ENCODE results near the gene TRAF2. TPM values are rescaled to one million over a fixed set of nuclear protein-coding genes. Genes with fewer than 3 reads are reported as not detected.
A peak's percentile ranks its signal among the peaks of the same experiment; 100 is the strongest.
"Not testable (repeated sequence)": the region's sequence is repeated elsewhere in the genome, so short reads cannot be mapped to it uniquely, and the experiment has no call there.

The TRAF2 gene
- total RNA-seq, 5 donors from 2014 or later (not counting 1 experiment from before 2014, with no cell fraction given), result 20.9 to 38.7 (median 33.7) TPM

- Mint-ChIP-seq H3K4me1 (peaks cover 0 to 17% (median 11%) of the 10 kb centered on the region in 3 donors), H3K27me3 (peaks cover 0 to 9% of the 10 kb centered on the region in 2 donors), H3K4me3 (peak overlapping the region in 1 of 3 donors; percentile 4), H3K36me3 (no peaks in the 10 kb centered on the region), H3K9me3 (no peaks in the 10 kb centered on the region), H3K27ac (no peak overlapping the region)
- Histone ChIP-seq H3K27ac (ENCODE audit: low read length) (no peak overlapping the region), H3K36me3 (ENCODE audit: control insufficient read depth in 2 of 2, extremely low read depth in 1 of 2, insufficient read depth in 1 of 2, low read length in 1 of 2) (peaks cover 13 to 15% of the 10 kb centered on the region in 2 donors), H3K4me3 (ENCODE audit: control insufficient read depth in 1 of 2, extremely low read depth in 1 of 2, low read length in 1 of 2) (no peak overlapping the region), H3K27me3 (replicated peaks in 1 of 2; ENCODE audit: control insufficient read depth in 2 of 2, extremely low read depth in 1 of 2, insufficient read depth in 2 of 2, low read length in 1 of 2) (peaks cover 0 to 24% of the 10 kb centered on the region in 2 experiments), H3K9me3 (no peaks in the 10 kb centered on the region), H3K4me1 (ENCODE audit: control insufficient read depth in 1 of 2, extremely low read depth in 1 of 2, insufficient read depth in 2 of 2, low read length in 2 of 2) (peaks cover 5 to 37% of the 10 kb centered on the region in 2 experiments)
- ATAC-seq (replicated peaks in 1 of 4), result no peak
- CTCF ChIA-PET, result interaction anchor here (0.5 to 0.6 kb wide), 2 partner anchors 18 to 32 kb away, joined by 3 to 6 read pairs; no protein-coding TSS in a partner anchor
- POLR2A ChIA-PET, result no interaction called here
- 90% methylated on average over 29 of the region's 32 CpGs for WGBS (ENCODE audit: insufficient coverage)
- no peak for DNase-seq
These were observed 46.0 kb upstream of the TRAF2 start for GRCh38 chr9:136840140-136840876.

GRCh38 chr9:136840877-136841645 lies 45.3 kb upstream of the TRAF2 start:
- H3K27me3 ChIP-seq (replicated peaks in 1 of 2; ENCODE audit: control insufficient read depth in 2 of 2, extremely low read depth in 1 of 2, insufficient read depth in 2 of 2, low read length in 1 of 2), result peaks cover 0 to 25% of the 10 kb centered on the region in 2 experiments
- ChIA-PET POLR2A (no interaction called here), CTCF (no interaction called here)
- H3K36me3 ChIP-seq (ENCODE audit: control insufficient read depth in 2 of 2, extremely low read depth in 1 of 2, insufficient read depth in 1 of 2, low read length in 1 of 2), result peaks cover 13 to 15% of the 10 kb centered on the region in 2 donors
- H3K4me3 ChIP-seq (ENCODE audit: control insufficient read depth in 1 of 2, extremely low read depth in 1 of 2, low read length in 1 of 2), result no peak overlapping the region
- Mint-ChIP-seq H3K27ac (no peak overlapping the region), H3K4me1 (peaks cover 0 to 17% (median 11%) of the 10 kb centered on the region in 3 donors), H3K36me3 (no peaks in the 10 kb centered on the region), H3K4me3 (peak overlapping the region in 1 of 3 donors; percentile 83), H3K9me3 (no peaks in the 10 kb centered on the region), H3K27me3 (peaks cover 0 to 9% of the 10 kb centered on the region in 2 donors)
- no peak overlapping the region for H3K27ac ChIP-seq (ENCODE audit: low read length)
- ATAC-seq (replicated peaks in 1 of 4) (no peak), DNase-seq (no peak)
- peaks cover 5 to 38% of the 10 kb centered on the region in 2 experiments for H3K4me1 ChIP-seq (ENCODE audit: control insufficient read depth in 1 of 2, extremely low read depth in 1 of 2, insufficient read depth in 2 of 2, low read length in 2 of 2)
- WGBS (ENCODE audit: insufficient coverage), result 73% methylated on average over 8 of the region's 28 CpGs
- H3K9me3 ChIP-seq, result no peaks in the 10 kb centered on the region

GRCh38 chr9:136841646-136842379 lies 44.5 kb upstream of the TRAF2 start:
- 86% methylated on average over 10 of the region's 16 CpGs for WGBS (ENCODE audit: insufficient coverage)
- DNase-seq; H3K9me3 ChIP-seq; POLR2A ChIA-PET; H3K9me3 Mint-ChIP-seq; ATAC-seq (replicated peaks in 1 of 4); H3K36me3 Mint-ChIP-seq; H3K27ac ChIP-seq (ENCODE audit: low read length): not testable (repeated sequence)
- CTCF ChIA-PET, result interaction anchor here in 1 of 2 donors (0.7 to 2.1 kb wide), 8 partner anchors 43 to 398 kb away, joined by 3 to 8 read pairs (median 3); partner anchors contain the start of gene CLIC3
- H3K4me3 ChIP-seq (ENCODE audit: control insufficient read depth in 1 of 2, extremely low read depth in 1 of 2, low read length in 1 of 2), result peak overlapping the region in 1 of 2 donors; percentile 81
- H3K4me1 ChIP-seq (ENCODE audit: control insufficient read depth in 1 of 2, extremely low read depth in 1 of 2, insufficient read depth in 2 of 2, low read length in 2 of 2), result peaks cover 5 to 44% of the 10 kb centered on the region in 2 experiments
- H3K27me3 Mint-ChIP-seq, result peaks cover 0 to 14% of the 10 kb centered on the region in 2 donors
- H3K4me3 Mint-ChIP-seq, result peak overlapping the region; percentile 74 to 83 (median 81)
- H3K4me1 Mint-ChIP-seq, result peaks cover 0 to 21% (median 14%) of the 10 kb centered on the region in 3 donors
- H3K27ac Mint-ChIP-seq, result peak overlapping the region in 1 of 2 donors; percentile 15
- H3K27me3 ChIP-seq (replicated peaks in 1 of 2; ENCODE audit: control insufficient read depth in 2 of 2, extremely low read depth in 1 of 2, insufficient read depth in 2 of 2, low read length in 1 of 2), result peaks cover 0 to 30% of the 10 kb centered on the region in 2 experiments
- peaks cover 13 to 15% of the 10 kb centered on the region in 2 donors for H3K36me3 ChIP-seq (ENCODE audit: control insufficient read depth in 2 of 2, extremely low read depth in 1 of 2, insufficient read depth in 1 of 2, low read length in 1 of 2)

- Histone ChIP-seq H3K36me3 (ENCODE audit: control insufficient read depth in 2 of 2, extremely low read depth in 1 of 2, insufficient read depth in 1 of 2, low read length in 1 of 2) (peaks cover 13 to 15% of the 10 kb centered on the region in 2 donors), H3K4me3 (ENCODE audit: control insufficient read depth in 1 of 2, extremely low read depth in 1 of 2, low read length in 1 of 2) (peak within 1 kb of the TSS; percentile 71 to 81), H3K27me3 (replicated peaks in 1 of 2; ENCODE audit: control insufficient read depth in 2 of 2, extremely low read depth in 1 of 2, insufficient read depth in 2 of 2, low read length in 1 of 2) (peaks cover 0 to 35% of the 10 kb centered on the region in 2 experiments), H3K27ac (ENCODE audit: low read length) (peak within 1 kb of the TSS; percentile 38), H3K4me1 (ENCODE audit: control insufficient read depth in 1 of 2, extremely low read depth in 1 of 2, insufficient read depth in 2 of 2, low read length in 2 of 2) (peaks cover 5 to 50% of the 10 kb centered on the region in 2 experiments)
- Mint-ChIP-seq H3K4me3 (peak within 1 kb of the TSS; percentile 74 to 83 (median 81)), H3K4me1 (peaks cover under 1 to 21% (median 16%) of the 10 kb centered on the region in 3 donors), H3K27me3 (peaks cover under 1 to 16% of the 10 kb centered on the region in 2 donors), H3K27ac (peak within 1 kb of the TSS in 1 of 2 donors; percentile 15)
- H3K9me3 ChIP-seq, H3K36me3 Mint-ChIP-seq, POLR2A ChIA-PET, H3K9me3 Mint-ChIP-seq: not testable (repeated sequence)
- under 1% methylated on average over 13 of the region's 27 CpGs for WGBS (ENCODE audit: insufficient coverage)
- CTCF ChIA-PET, result interaction anchor here (0.7 to 2.1 kb wide), 10 partner anchors 35 to 398 kb away, joined by 3 to 8 read pairs (median 4); partner anchors contain the start of genes CLIC3 (in 1 of the 2) and RABL6 (in 1 of the 2)
- DNase-seq, result peak; percentile 58 to 87 (median 76)
- peak; percentile 83 to 88 (median 86) for ATAC-seq (replicated peaks in 1 of 4)
These were observed 43.9 kb upstream of the TRAF2 start, which contains the start of gene AJM1 for GRCh38 chr9:136842380-136842948. TSS of gene AJM1 (plus strand) at chr9:136842478. CDS start at chr9:136844415, 1,937 bp downstream.

- Mint-ChIP-seq H3K4me3 (peak overlapping the region; percentile 57 to 64 (median 58)), H3K4me1 (peaks cover 7 to 28% (median 22%) of the 10 kb centered on the region in 3 donors), H3K27me3 (peaks cover 6 to 22% of the 10 kb centered on the region in 2 donors)
- CTCF ChIA-PET, result interaction anchor here (0.7 to 2.1 kb wide), 5 partner anchors 36 to 192 kb away, joined by 3 to 8 read pairs (median 5); partner anchors contain the start of gene RABL6 (in 1 of the 2)
- H3K27me3 ChIP-seq (replicated peaks in 1 of 2; ENCODE audit: control insufficient read depth in 2 of 2, extremely low read depth in 1 of 2, insufficient read depth in 2 of 2, low read length in 1 of 2), result peaks cover 0 to 43% of the 10 kb centered on the region in 2 experiments
- ATAC-seq (replicated peaks in 1 of 4); H3K9me3 Mint-ChIP-seq; H3K27ac ChIP-seq (ENCODE audit: low read length); DNase-seq; H3K36me3 Mint-ChIP-seq; H3K27ac Mint-ChIP-seq; POLR2A ChIA-PET; H3K9me3 ChIP-seq: not testable (repeated sequence)
- H3K4me3 ChIP-seq (ENCODE audit: control insufficient read depth in 1 of 2, extremely low read depth in 1 of 2, low read length in 1 of 2), result peak overlapping the region in 1 of 2 donors; percentile 37
- 25% methylated on average over 11 of the region's 21 CpGs for WGBS (ENCODE audit: insufficient coverage)
- peaks cover 10 to 12% of the 10 kb centered on the region in 2 donors for H3K36me3 ChIP-seq (ENCODE audit: control insufficient read depth in 2 of 2, extremely low read depth in 1 of 2, insufficient read depth in 1 of 2, low read length in 1 of 2)
- H3K4me1 ChIP-seq (ENCODE audit: control insufficient read depth in 1 of 2, extremely low read depth in 1 of 2, insufficient read depth in 2 of 2, low read length in 2 of 2), result peaks cover 13 to 58% of the 10 kb centered on the region in 2 experiments
These were observed 43.0 kb upstream of the TRAF2 start for GRCh38 chr9:136843159-136843800.

Data from T-cell (primary cell).